Measurements from ENCODE around the gene CAPN12.

The CAPN12 gene

DNA sequence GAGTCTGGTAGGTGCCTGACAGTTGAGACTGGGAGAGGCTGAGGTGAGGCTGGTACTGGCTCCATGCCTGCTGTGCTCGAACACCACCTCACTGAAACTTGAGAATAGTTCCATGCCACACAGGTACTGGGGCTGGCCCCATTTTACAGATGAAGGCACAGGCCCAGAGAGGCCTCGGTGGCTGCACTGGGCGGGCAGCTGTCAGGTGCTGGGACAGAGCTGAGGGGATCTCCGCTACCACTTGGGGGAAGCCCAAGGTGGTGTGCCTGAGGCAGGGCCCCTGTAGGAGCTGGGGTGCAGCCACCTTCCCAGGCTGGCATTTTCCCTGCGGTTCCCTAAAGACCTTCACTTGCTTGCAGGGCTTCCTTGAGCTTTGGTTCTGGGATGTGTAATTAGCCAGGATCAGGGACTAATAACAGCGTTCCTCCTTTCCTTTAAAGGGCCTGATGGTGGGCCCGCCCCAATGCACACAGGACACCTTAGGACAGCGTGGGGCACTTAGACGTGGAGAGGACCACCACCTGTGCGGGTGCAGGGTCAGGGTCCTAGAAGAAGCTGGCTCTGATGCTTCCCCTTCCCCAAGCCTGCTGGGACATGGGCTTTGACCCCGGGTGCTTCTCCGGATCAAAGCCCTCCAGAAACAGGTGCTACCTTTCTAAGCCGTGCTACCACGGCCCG, 23.6 kb downstream of the CAPN12 start:
- TF ChIP-seq FOXM1 (IDR thresholded peaks at IDR 0.05; ENCODE audit: borderline replicate concordance, low read depth) (no peak), MAX (IDR thresholded peaks at IDR 0.05) (0 out of 2 replicates have a peak, but pooled peaks have one; percentile 13)

- TF ChIP-seq TAF1 (IDR thresholded peaks at IDR 0.05; ENCODE audit: low read depth), result no peak
- peak; percentile 82 for TF ChIP-seq ZBTB7A (IDR thresholded peaks at IDR 0.05; ENCODE audit: low read depth)
- TF ChIP-seq NFIC (IDR thresholded peaks at IDR 0.05), result peak; percentile 44
These were observed 24.3 kb downstream of the CAPN12 start for GRCh38 chr19:38719761-38720558.

GRCh38 chr19:38718747-38719543, 25.3 kb downstream of the CAPN12 start:
- TF ChIP-seq EP300 (IDR thresholded peaks at IDR 0.05; ENCODE audit: borderline replicate concordance) (peak; percentile 15), MAX (IDR thresholded peaks at IDR 0.05) (peak; percentile 76), CREB1 (IDR thresholded peaks at IDR 0.05; ENCODE audit: low read depth) (no peak), YY1 (IDR thresholded peaks at IDR 0.05; ENCODE audit: low read depth) (peak; percentile 35; the same call in 1 of the 2 replicates), TEAD4 (IDR thresholded peaks at IDR 0.05) (peak; percentile 84), RAD21 (IDR thresholded peaks at IDR 0.05; ENCODE audit: low read depth) (peak; percentile 22), FOXM1 (IDR thresholded peaks at IDR 0.05; ENCODE audit: borderline replicate concordance, low read depth) (no peak), NFIC (IDR thresholded peaks at IDR 0.05) (peak; percentile 64)
- TF ChIP-seq, protein P1, sequence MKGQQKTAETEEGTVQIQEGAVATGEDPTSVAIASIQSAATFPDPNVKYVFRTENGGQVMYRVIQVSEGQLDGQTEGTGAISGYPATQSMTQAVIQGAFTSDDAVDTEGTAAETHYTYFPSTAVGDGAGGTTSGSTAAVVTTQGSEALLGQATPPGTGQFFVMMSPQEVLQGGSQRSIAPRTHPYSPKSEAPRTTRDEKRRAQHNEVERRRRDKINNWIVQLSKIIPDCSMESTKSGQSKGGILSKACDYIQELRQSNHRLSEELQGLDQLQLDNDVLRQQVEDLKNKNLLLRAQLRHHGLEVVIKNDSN (IDR thresholded peaks at IDR 0.05), result no peak

- no peak for TF ChIP-seq NFIC (IDR thresholded peaks at IDR 0.05)
- TF ChIP-seq REST (IDR thresholded peaks at IDR 0.05; ENCODE audit: low read depth), result no peak
- TF ChIP-seq TAF1 (IDR thresholded peaks at IDR 0.05; ENCODE audit: low read depth), result no peak
- TF ChIP-seq CEBPB (IDR thresholded peaks at IDR 0.05), result no peak
- TF ChIP-seq RAD21 (IDR thresholded peaks at IDR 0.05; ENCODE audit: low read depth), result no peak
- no peak for TF ChIP-seq MAX (IDR thresholded peaks at IDR 0.05)
- no peak for TF ChIP-seq TCF12 (IDR thresholded peaks at IDR 0.05; ENCODE audit: low read depth)
- no peak for TF ChIP-seq CREB1 (IDR thresholded peaks at IDR 0.05; ENCODE audit: low read depth)
- TF ChIP-seq EGR1 (IDR thresholded peaks at IDR 0.05), result no peak
- TF ChIP-seq TEAD4 (IDR thresholded peaks at IDR 0.05), result no peak
- TF ChIP-seq EP300 (IDR thresholded peaks at IDR 0.05; ENCODE audit: borderline replicate concordance), result no peak
- TF ChIP-seq ZBTB7A (IDR thresholded peaks at IDR 0.05; ENCODE audit: low read depth), result no peak
- no peak for TF ChIP-seq YY1 (IDR thresholded peaks at IDR 0.05; ENCODE audit: low read depth)
These were observed 26.4 kb downstream of the CAPN12 start for GRCh38 chr19:38717855-38718254.

- TF ChIP-seq YY1 (IDR thresholded peaks at IDR 0.05; ENCODE audit: low read depth) (no peak), CREB1 (IDR thresholded peaks at IDR 0.05; ENCODE audit: low read depth) (no peak), CEBPB (IDR thresholded peaks at IDR 0.05) (no peak), EGR1 (IDR thresholded peaks at IDR 0.05) (no peak), EP300 (IDR thresholded peaks at IDR 0.05; ENCODE audit: borderline replicate concordance) (no peak), RAD21 (IDR thresholded peaks at IDR 0.05; ENCODE audit: low read depth) (no peak), TAF1 (IDR thresholded peaks at IDR 0.05; ENCODE audit: low read depth) (no peak), TEAD4 (IDR thresholded peaks at IDR 0.05) (no peak), TCF12 (IDR thresholded peaks at IDR 0.05; ENCODE audit: low read depth) (no peak), NFIC (IDR thresholded peaks at IDR 0.05) (no peak), MAX (IDR thresholded peaks at IDR 0.05) (no peak), FOXM1 (IDR thresholded peaks at IDR 0.05; ENCODE audit: borderline replicate concordance, low read depth) (no peak), ZBTB7A (IDR thresholded peaks at IDR 0.05; ENCODE audit: low read depth) (no peak), REST (IDR thresholded peaks at IDR 0.05; ENCODE audit: low read depth) (no peak)
- TF ChIP-seq, protein P1 (IDR thresholded peaks at IDR 0.05), result no peak
These were observed 27.2 kb downstream of the CAPN12 start for GRCh38 chr19:38717051-38717450.

All from Ishikawa (cell line).